Measurements from ENCODE around the gene HOXB3.

GRCh38 chr17:48599354-48599753 lies 9.3 kb upstream of the HOXB3 start:
- TF ChIP-seq, protein P1, sequence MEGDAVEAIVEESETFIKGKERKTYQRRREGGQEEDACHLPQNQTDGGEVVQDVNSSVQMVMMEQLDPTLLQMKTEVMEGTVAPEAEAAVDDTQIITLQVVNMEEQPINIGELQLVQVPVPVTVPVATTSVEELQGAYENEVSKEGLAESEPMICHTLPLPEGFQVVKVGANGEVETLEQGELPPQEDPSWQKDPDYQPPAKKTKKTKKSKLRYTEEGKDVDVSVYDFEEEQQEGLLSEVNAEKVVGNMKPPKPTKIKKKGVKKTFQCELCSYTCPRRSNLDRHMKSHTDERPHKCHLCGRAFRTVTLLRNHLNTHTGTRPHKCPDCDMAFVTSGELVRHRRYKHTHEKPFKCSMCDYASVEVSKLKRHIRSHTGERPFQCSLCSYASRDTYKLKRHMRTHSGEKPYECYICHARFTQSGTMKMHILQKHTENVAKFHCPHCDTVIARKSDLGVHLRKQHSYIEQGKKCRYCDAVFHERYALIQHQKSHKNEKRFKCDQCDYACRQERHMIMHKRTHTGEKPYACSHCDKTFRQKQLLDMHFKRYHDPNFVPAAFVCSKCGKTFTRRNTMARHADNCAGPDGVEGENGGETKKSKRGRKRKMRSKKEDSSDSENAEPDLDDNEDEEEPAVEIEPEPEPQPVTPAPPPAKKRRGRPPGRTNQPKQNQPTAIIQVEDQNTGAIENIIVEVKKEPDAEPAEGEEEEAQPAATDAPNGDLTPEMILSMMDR (conservative IDR thresholded peaks at IDR 0.05; ENCODE audit: low read depth, low read length): no peak
- no peak for TF ChIP-seq POLR2A (IDR thresholded peaks at IDR 0.05; ENCODE audit: low read depth, low read length)
